ENCODE measurements around the gene KRI1.
A peak's percentile ranks its signal among the peaks of the same experiment; 100 is the strongest.
"Not testable (repeated sequence)": the region's sequence is repeated elsewhere in the genome, so short reads cannot be mapped to it uniquely, and the experiment has no call there.

The KRI1 gene

DNA sequence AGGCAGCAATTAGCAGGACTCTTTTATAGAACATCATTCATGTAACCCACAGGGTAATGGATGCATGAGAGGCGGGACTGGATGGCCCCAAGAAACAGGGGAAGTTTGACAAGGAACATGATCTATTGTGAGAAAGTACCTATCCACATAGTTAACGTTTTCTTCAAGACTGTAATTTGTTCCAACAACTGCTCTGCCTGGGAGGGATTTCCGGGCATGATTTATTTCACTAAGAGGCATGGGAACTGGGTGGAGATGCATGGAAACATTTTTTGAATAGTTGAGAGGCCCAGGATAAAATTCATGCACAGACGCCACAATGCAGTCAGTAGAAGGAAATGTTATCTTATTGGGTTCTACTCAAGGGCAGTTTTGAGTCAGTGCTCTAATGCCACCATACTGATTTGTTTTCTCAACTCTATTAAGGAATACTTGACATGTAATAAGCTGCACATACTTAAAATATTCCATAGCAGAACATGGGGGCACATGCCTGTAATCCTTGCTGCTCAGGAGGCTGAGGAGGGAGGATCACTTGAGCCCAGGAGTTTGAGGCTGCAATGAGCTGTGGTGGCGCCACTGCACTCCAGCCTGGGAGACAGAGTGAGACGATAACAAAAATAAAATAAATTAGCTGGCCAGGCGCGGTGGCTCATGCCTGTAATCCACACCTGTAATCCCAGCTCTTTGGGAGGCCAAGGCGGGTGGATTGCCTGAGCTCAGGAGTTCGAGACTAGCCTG lies 32.0 kb downstream of the KRI1 start:
- TF ChIP-seq, protein P1, sequence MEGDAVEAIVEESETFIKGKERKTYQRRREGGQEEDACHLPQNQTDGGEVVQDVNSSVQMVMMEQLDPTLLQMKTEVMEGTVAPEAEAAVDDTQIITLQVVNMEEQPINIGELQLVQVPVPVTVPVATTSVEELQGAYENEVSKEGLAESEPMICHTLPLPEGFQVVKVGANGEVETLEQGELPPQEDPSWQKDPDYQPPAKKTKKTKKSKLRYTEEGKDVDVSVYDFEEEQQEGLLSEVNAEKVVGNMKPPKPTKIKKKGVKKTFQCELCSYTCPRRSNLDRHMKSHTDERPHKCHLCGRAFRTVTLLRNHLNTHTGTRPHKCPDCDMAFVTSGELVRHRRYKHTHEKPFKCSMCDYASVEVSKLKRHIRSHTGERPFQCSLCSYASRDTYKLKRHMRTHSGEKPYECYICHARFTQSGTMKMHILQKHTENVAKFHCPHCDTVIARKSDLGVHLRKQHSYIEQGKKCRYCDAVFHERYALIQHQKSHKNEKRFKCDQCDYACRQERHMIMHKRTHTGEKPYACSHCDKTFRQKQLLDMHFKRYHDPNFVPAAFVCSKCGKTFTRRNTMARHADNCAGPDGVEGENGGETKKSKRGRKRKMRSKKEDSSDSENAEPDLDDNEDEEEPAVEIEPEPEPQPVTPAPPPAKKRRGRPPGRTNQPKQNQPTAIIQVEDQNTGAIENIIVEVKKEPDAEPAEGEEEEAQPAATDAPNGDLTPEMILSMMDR (IDR thresholded peaks at IDR 0.05; ENCODE audit: low read depth, low read length) = no peak
- H3K4me3 ChIP-seq (replicated peaks in 1 of 2; ENCODE audit: low read depth in 2 of 2, low read length in 2 of 2) = no peak overlapping the region
- peak; percentile 83 to 90 for DNase-seq (ENCODE audit: low read depth in 2 of 2)

DNA sequence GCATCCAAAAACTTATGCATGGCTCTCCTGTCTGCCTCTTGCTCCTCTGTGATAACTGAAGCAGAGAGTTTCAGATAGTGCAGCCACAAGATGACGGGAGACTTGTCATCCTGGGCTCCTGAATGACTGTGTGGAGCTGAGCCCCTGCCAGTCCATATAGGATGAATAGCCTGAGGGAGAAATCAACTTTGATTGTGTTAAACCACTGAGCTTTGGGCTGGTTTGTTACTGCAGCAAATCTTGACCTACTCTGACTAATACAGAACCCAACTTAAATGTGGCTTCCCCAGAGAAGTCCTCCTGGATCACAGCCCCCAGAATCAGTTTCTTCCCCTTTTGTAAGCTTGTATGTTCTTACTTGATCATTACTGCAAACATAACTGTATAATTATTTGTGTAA lies 33.4 kb downstream of the KRI1 start:
- no peak for DNase-seq (ENCODE audit: low read depth in 2 of 2)
- H3K4me3 ChIP-seq (replicated peaks in 1 of 2; ENCODE audit: low read depth in 2 of 2, low read length in 2 of 2) = no peak overlapping the region
- TF ChIP-seq, protein P1 (IDR thresholded peaks at IDR 0.05; ENCODE audit: low read depth, low read length) = no peak

DNA sequence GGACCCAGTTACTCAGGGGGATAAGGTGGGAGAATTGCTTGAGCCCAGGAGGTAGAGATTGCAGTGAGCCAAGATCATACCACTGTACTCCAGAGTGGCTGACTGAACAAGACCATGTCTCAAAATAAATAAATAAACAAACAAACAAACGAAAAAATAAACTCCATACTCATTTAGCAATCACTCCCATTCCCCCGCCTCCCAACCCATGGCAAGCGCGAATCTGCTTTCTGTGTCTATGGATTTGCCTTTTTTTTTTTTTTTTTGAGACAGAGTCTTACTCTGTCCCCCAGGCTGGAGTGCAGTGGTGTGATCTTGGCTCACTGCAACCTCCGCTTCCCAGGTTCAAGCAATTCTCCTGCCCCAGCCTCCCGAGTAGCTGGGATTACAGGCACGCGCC lies 38.9 kb downstream of the KRI1 start:
- not testable (repeated sequence) for DNase-seq (ENCODE audit: low read depth in 2 of 2); H3K4me3 ChIP-seq (replicated peaks in 1 of 2; ENCODE audit: low read depth in 2 of 2, low read length in 2 of 2)

DNA sequence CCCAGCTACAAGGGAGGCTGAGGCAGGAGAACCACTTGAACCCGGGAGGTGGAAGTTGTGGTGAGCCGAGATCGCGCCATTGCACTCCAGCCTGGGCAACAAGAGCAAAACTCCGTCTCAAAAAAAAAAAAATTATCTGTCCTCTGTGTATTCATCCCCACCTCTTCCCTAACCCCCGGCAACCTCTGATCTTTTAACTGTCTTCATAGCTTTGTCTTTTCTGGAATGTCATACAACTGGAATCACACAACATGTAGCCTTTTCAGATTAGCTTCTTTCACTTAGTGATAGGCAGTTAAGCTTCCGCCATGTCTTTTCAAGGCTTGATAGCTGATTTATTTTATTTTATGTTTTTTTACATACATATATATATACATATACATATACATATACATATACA lies 40.2 kb downstream of the KRI1 start:
- no peak for DNase-seq (ENCODE audit: low read depth in 2 of 2)
- no peak overlapping the region for H3K4me3 ChIP-seq (replicated peaks in 1 of 2; ENCODE audit: low read depth in 2 of 2, low read length in 2 of 2)
- TF ChIP-seq, protein P1 (IDR thresholded peaks at IDR 0.05; ENCODE audit: low read depth, low read length) = no peak

DNA sequence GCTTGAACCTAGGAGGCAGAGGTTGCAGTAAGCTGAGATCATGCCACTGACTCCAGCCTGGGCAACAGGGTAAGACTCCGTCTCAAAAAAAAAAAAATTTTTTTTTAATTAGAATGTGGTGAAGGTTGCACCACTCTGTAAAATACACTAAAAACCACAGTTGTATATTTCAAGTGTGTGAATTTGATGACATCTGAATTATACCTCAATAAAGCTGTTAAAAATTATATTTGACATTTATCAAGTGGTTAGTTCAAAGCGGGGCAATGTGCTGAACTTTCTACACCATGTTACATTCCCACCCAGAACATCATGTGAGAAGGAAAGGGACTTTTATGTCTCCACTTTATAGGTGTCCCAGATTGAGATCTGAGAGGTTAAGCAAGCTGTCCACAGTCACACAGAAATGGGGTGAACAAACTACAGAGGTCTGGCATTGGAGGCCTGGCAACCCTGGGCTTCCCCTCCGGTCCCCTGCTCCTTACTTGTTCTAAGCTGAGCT lies 42.6 kb downstream of the KRI1 start:
- TF ChIP-seq, protein P1 (IDR thresholded peaks at IDR 0.05; ENCODE audit: low read depth, low read length) = no peak
- H3K4me3 ChIP-seq (replicated peaks in 1 of 2; ENCODE audit: low read depth in 2 of 2, low read length in 2 of 2) = no peak overlapping the region
- no peak for DNase-seq (ENCODE audit: low read depth in 2 of 2)

DNA sequence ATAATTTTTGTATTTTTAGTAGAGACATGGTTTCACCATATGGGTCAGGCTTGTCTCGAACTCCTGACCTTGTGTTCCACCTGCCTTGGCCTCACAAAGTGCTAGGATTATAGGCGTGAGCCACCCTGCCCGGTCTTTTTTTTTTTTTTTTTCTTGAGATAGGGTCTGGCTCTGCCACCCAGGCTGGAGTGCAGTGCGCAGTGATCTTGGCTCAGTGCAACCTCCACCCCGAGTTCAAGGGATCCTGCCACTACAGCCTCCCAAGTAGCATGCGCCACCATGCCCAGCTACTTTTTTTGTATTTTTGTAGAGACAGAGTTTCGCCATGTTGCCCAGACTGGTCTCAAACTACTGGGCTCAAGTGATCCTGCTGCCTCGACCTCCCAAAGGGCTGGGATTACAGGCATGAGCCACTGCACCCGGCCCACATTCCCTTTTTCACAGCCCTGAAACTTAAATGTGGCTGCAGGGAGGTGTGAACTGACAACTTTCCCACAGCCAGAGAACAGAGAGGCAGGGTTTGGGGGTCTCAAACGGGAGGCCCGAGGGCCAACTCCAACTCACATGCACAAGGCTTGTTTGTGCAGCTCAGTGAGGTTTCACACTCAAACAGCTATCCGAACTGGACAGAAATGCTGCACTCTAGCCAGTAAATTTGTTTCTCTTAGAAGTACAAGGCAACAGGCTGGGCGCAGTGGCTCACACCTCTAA lies 44.2 kb downstream of the KRI1 start:
- TF ChIP-seq, protein P1 (IDR thresholded peaks at IDR 0.05; ENCODE audit: low read depth, low read length) = no peak
- DNase-seq (ENCODE audit: low read depth in 2 of 2) = no peak
- H3K4me3 ChIP-seq (replicated peaks in 1 of 2; ENCODE audit: low read depth in 2 of 2, low read length in 2 of 2) = no peak overlapping the region

DNA sequence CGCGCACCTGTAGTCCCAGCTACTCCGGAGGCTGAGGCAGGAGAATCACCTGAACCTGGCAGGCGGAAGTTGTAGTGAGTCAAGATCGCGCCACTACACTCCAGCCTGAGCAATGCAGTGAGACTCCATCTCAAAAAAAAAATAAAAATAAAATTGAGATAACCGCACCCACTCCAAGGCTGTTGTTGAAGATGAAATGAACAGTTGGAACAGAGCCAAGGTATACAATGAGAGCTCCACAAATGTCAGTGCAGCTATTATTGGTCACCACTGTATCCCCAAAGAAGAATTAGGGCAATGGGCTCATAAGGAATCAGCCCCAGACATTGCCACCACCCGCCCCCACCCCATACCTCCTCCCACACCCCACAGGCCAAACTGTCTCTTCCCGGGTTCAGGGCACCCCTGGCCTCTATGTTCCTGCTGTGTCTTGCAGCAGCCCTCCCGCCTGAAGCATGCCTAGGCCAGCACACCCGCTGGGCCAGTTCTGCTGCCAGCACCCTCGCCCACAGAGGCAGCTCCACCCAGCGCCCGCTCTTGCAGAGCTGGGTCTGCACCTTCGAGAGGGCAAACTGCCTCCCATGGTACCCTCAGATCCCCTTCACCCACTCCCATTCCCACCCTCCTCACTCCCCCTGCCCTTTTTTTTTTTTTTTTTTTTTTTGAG lies 45.0 kb downstream of the KRI1 start:
- TF ChIP-seq, protein P1 (IDR thresholded peaks at IDR 0.05; ENCODE audit: low read depth, low read length) = no peak
- no peak overlapping the region for H3K4me3 ChIP-seq (replicated peaks in 1 of 2; ENCODE audit: low read depth in 2 of 2, low read length in 2 of 2)
- DNase-seq (ENCODE audit: low read depth in 2 of 2) = no peak

Measured in cardiac fibroblast (primary cell).